Neural progenitor cell (in vitro differentiated cells): ENCODE results near the gene ARPC5L. TPM values are rescaled to one million over a fixed set of nuclear protein-coding genes. Genes with fewer than 3 reads are reported as not detected.
A peak's percentile ranks its signal among the peaks of the same experiment; 100 is the strongest.

Experiments
- DNase-seq: peaks from one replicate; pipeline ENCODE4 v3.0.0-alpha.2; 2016; ENCODE audit warnings: low spot score
- H2AFZ ChIP-seq: fragments of 200-600 bp; sonication (generic); replicated peaks from 2 replicates; pipeline ENCODE4 v1.6.1; 2016; ENCODE audit warnings: antibody characterized with exemption
- H3F3A ChIP-seq: fragments of 200-600 bp; sonication (generic); 2 replicates; pipeline ENCODE4 v1.6.1; 2016; ENCODE audit warnings: antibody characterized with exemption, low read depth
- H3K27ac ChIP-seq: fragments of 200-600 bp; sonication (generic); 2 replicates; pipeline ENCODE4 v1.5.1; 2016; ENCODE audit warnings: mild to moderate bottlenecking
- H3K27me3 ChIP-seq: fragments of 200-600 bp; sonication (generic); 2 replicates; pipeline ENCODE4 v1.6.1; 2016; ENCODE audit warnings: mild to moderate bottlenecking, moderate library complexity
- H3K36me3 ChIP-seq: fragments of 200-600 bp; sonication (generic); 2 replicates; pipeline ENCODE4 v1.5.1; 2016
- H3K4me1 ChIP-seq: fragments of 200-600 bp; sonication (generic); 2 replicates; pipeline ENCODE4 v1.6.1; 2016; ENCODE audit warnings: mixed run types
- H3K4me2 ChIP-seq: fragments of 200-600 bp; sonication (generic); 2 replicates; pipeline ENCODE4 v1.6.1; 2016
- H3K4me3 ChIP-seq: fragments of 200-600 bp; sonication (generic); 2 replicates; pipeline ENCODE4 v1.5.1; 2016
- H3K79me2 ChIP-seq: fragments of 200-600 bp; sonication (generic); 2 replicates; pipeline ENCODE4 v1.6.1; 2016; ENCODE audit warnings: low read depth
- H3K9ac ChIP-seq: fragments of 200-600 bp; sonication (generic); 2 replicates; pipeline ENCODE4 v1.6.1; 2016
- H3K9me3 ChIP-seq: fragments of 200-600 bp; sonication (generic); 2 replicates; pipeline ENCODE4 v1.5.1; 2016; ENCODE audit warnings: low read depth
- H4K20me1 ChIP-seq: fragments of 200-600 bp; sonication (generic); 2 replicates; pipeline ENCODE4 v1.6.1; 2016; ENCODE audit warnings: low read depth
- H3K27ac Mint-ChIP-seq: 3 replicates; pipeline ENCODE4 v1.8.0; 2021; ENCODE audit warnings: mixed read lengths
- H3K27me3 Mint-ChIP-seq: 2 replicates; pipeline ENCODE4 v1.8.0; 2022; ENCODE audit warnings: low read depth, mild to moderate bottlenecking, inconsistent platforms, moderate library complexity, mixed read lengths; ENCODE audit not compliant: insufficient read depth
- H3K36me3 Mint-ChIP-seq: 3 replicates; pipeline ENCODE4 v1.8.0; 2021; ENCODE audit warnings: mixed read lengths
- H3K4me1 Mint-ChIP-seq: 3 replicates; pipeline ENCODE4 v1.8.0; 2021; ENCODE audit warnings: mixed read lengths
- H3K4me3 Mint-ChIP-seq: 3 replicates; pipeline ENCODE4 v1.8.0; 2021; ENCODE audit warnings: mild to moderate bottlenecking, moderate library complexity, mixed read lengths
- H3K9me3 Mint-ChIP-seq: 3 replicates; pipeline ENCODE4 v1.8.0; 2020; ENCODE audit warnings: mixed read lengths
- CTCF ChIP-seq: fragments of 200-600 bp; sonication (generic); IDR thresholded peaks from 2 replicates; pipeline ENCODE4 v1.5.1; 2017; ENCODE audit warnings: antibody characterized with exemption, mild to moderate bottlenecking
- EZH2 ChIP-seq: fragments of 200-600 bp; sonication (generic); IDR thresholded peaks from 2 replicates; pipeline ENCODE4 v1.6.1; 2017; ENCODE audit warnings: antibody characterized with exemption, mild to moderate bottlenecking, moderate library complexity
- EZH2phosphoT487 ChIP-seq: fragments of 200-600 bp; sonication (generic); IDR thresholded peaks from 2 replicates; pipeline ENCODE4 v1.6.1; 2017; ENCODE audit warnings: antibody characterized with exemption
- total RNA-seq: library from RNA; depleted of rRNA; stranded (reverse); fragments of >200 nt; gene quantifications from 2 replicates; pipeline ENCODE4 v1.2.3, GENCODE V29; 2015; ENCODE audit warnings: low replicate concordance

Gene ARPC5L
- total RNA-seq, 1 donor from 2014 or later: 24.0 TPM

GRCh38 chr9:124859803-124860581, 1.9 kb upstream of the ARPC5L start:
- no peaks in the 10 kb centered on the region for H3K9me3 ChIP-seq
- H3K4me3 ChIP-seq: peak overlapping the region; percentile 99
- no peaks in the 10 kb centered on the region for H3K27me3 ChIP-seq
- H4K20me1 ChIP-seq: peaks cover 61% of the 10 kb centered on the region
- TF ChIP-seq EZH2: no peak
- TF ChIP-seq CTCF: no peak
- TF ChIP-seq EZH2phosphoT487: no peak
- H3K79me2 ChIP-seq: peaks cover 43% of the 10 kb centered on the region
- Mint-ChIP-seq H3K27me3 (peaks cover 6% of the 10 kb centered on the region), H3K4me3 (peak overlapping the region; percentile 95), H3K4me1 (peaks cover 24% of the 10 kb centered on the region), H3K27ac (peak overlapping the region; percentile 32), H3K9me3 (no peaks in the 10 kb centered on the region), H3K36me3 (peaks cover 8% of the 10 kb centered on the region)
- H3K4me1 ChIP-seq: peaks cover 14% of the 10 kb centered on the region
- H3F3A ChIP-seq: peaks cover 81% of the 10 kb centered on the region
- H3K9ac ChIP-seq: peak overlapping the region; percentile 100
- H3K36me3 ChIP-seq: no peaks in the 10 kb centered on the region
- DNase-seq: no peak
- H3K4me2 ChIP-seq: peak overlapping the region; percentile 98
- no peak overlapping the region for H2AFZ ChIP-seq
- H3K27ac ChIP-seq: no peak overlapping the region

DNA sequence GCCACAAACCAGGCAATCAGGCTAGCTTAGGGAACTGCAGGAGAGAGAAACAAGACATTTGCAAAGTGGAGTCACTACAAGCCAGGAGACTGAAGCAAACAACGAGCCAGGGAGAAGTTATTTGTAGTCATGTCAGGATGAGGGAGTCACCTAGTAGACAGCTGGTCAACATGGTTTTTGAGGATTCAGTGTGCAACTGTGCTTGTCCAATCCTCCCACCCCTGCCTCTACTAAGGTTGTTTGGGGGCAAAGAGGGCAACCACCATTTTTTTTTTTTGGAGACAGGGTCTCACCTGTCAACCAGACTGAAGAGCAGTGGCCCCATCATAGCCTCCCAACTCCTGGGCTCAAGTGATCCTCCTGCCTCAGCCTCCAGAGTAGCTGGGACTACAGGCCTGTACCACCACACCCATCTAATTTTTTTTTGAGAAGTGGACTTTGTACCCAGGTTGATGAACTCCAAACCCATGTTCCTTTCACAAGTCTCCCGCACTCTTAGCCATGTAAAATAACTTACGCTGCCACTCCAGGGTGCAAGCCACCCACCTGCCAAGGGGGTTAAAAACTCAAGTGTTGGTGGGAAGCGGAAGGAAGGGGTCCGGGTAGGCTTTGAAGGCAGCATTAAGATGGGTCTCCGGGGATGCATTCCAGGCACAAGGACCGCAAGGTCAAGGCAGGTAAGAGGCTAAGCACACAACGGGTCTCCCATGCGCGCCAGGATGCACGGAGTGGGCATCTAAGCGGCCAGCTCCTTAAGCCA, 1.2 kb upstream of the ARPC5L start:
- Mint-ChIP-seq H3K27ac (peak overlapping the region; percentile 93), H3K36me3 (peaks cover 8% of the 10 kb centered on the region), H3K4me3 (peak overlapping the region; percentile 95), H3K27me3 (peaks cover 9% of the 10 kb centered on the region), H3K4me1 (peaks cover 22% of the 10 kb centered on the region), H3K9me3 (no peaks in the 10 kb centered on the region)
- Histone ChIP-seq H3F3A (peaks cover 74% of the 10 kb centered on the region), H3K79me2 (peaks cover 43% of the 10 kb centered on the region), H3K4me1 (peaks cover 14% of the 10 kb centered on the region), H3K27ac (no peak overlapping the region), H4K20me1 (peaks cover 58% of the 10 kb centered on the region), H3K36me3 (no peaks in the 10 kb centered on the region), H3K9me3 (no peaks in the 10 kb centered on the region), H3K4me2 (peak overlapping the region; percentile 98), H2AFZ (no peak overlapping the region), H3K9ac (peak overlapping the region; percentile 100), H3K4me3 (peak overlapping the region; percentile 99), H3K27me3 (no peaks in the 10 kb centered on the region)
- no peak for DNase-seq
- TF ChIP-seq CTCF (no peak), EZH2 (no peak), EZH2phosphoT487 (no peak)

GRCh38 chr9:124863371-124863871, 1.5 kb downstream of the ARPC5L start:
- Mint-ChIP-seq H3K4me1 (peaks cover 31% of the 10 kb centered on the region), H3K4me3 (peak overlapping the region; percentile 67), H3K36me3 (peaks cover 6% of the 10 kb centered on the region), H3K27me3 (peaks cover 7% of the 10 kb centered on the region), H3K27ac (no peak overlapping the region), H3K9me3 (no peaks in the 10 kb centered on the region)
- Histone ChIP-seq H3K4me1 (peaks cover 14% of the 10 kb centered on the region), H4K20me1 (peaks cover 32% of the 10 kb centered on the region), H3K79me2 (peaks cover 51% of the 10 kb centered on the region), H3F3A (peaks cover 56% of the 10 kb centered on the region), H3K4me3 (no peak overlapping the region), H3K4me2 (no peak overlapping the region), H3K9me3 (no peaks in the 10 kb centered on the region), H3K36me3 (no peaks in the 10 kb centered on the region), H3K27me3 (no peaks in the 10 kb centered on the region), H3K27ac (no peak overlapping the region), H3K9ac (no peak overlapping the region), H2AFZ (no peak overlapping the region)
- no peak for DNase-seq
- no peak for TF ChIP-seq EZH2
- no peak for TF ChIP-seq EZH2phosphoT487
- no peak for TF ChIP-seq CTCF
